ENCODE data around the gene FHOD3.
"Not testable (repeated sequence)": the region's sequence is repeated elsewhere in the genome, so short reads cannot be mapped to it uniquely, and the experiment has no call there.

FHOD3 gene

GRCh38 chr18:36798738-36799473 is 501.4 kb downstream of the FHOD3 start:
- DNase-seq = no peak
- in situ Hi-C loops (cut with MboI; ENCODE audit: low pct_unique_long_range_greater_than_20kb, low sequenced_read_pairs) = no loop called here

- in situ Hi-C loops (cut with MboI; ENCODE audit: low pct_unique_long_range_greater_than_20kb, low sequenced_read_pairs) = no loop called here
- DNase-seq = no peak
These were observed 507.6 kb downstream of the FHOD3 start for GRCh38 chr18:36805105-36805504.

- in situ Hi-C loops (cut with MboI; ENCODE audit: low pct_unique_long_range_greater_than_20kb, low sequenced_read_pairs) = no loop called here
- DNase-seq = no peak
These were observed 511.2 kb downstream of the FHOD3 start for GRCh38 chr18:36808681-36809080.

GRCh38 chr18:36809590-36810381 is 512.3 kb downstream of the FHOD3 start:
- in situ Hi-C loops (cut with MboI; ENCODE audit: low pct_unique_long_range_greater_than_20kb, low sequenced_read_pairs) = no loop called here
- DNase-seq = peak; percentile 47

GRCh38 chr18:36811430-36811829 is 513.9 kb downstream of the FHOD3 start:
- no peak for DNase-seq
- in situ Hi-C loops (cut with MboI; ENCODE audit: low pct_unique_long_range_greater_than_20kb, low sequenced_read_pairs) = no loop called here

GRCh38 chr18:36811955-36812354 is 514.4 kb downstream of the FHOD3 start:
- in situ Hi-C loops (cut with MboI; ENCODE audit: low pct_unique_long_range_greater_than_20kb, low sequenced_read_pairs) = no loop called here
- DNase-seq = no peak

- DNase-seq = no peak
- in situ Hi-C loops (cut with MboI; ENCODE audit: low pct_unique_long_range_greater_than_20kb, low sequenced_read_pairs) = no loop called here
These were observed 515.2 kb downstream of the FHOD3 start for GRCh38 chr18:36812678-36813077.

- no peak for DNase-seq
- in situ Hi-C loops (cut with MboI; ENCODE audit: low pct_unique_long_range_greater_than_20kb, low sequenced_read_pairs) = no loop called here
These were observed 515.7 kb downstream of the FHOD3 start for GRCh38 chr18:36813101-36813775.

- in situ Hi-C loops (cut with MboI; ENCODE audit: low pct_unique_long_range_greater_than_20kb, low sequenced_read_pairs) = no loop called here
- DNase-seq = no peak
These were observed 516.3 kb downstream of the FHOD3 start for GRCh38 chr18:36813824-36814223.

GRCh38 chr18:36814994-36815393 is 517.5 kb downstream of the FHOD3 start:
- DNase-seq = no peak
- in situ Hi-C loops (cut with MboI; ENCODE audit: low pct_unique_long_range_greater_than_20kb, low sequenced_read_pairs) = no loop called here

GRCh38 chr18:36816096-36816495 is 518.6 kb downstream of the FHOD3 start:
- in situ Hi-C loops (cut with MboI; ENCODE audit: low pct_unique_long_range_greater_than_20kb, low sequenced_read_pairs) = not testable (repeated sequence)

GRCh38 chr18:36817039-36817438 is 519.5 kb downstream of the FHOD3 start:
- no peak for DNase-seq
- in situ Hi-C loops (cut with MboI; ENCODE audit: low pct_unique_long_range_greater_than_20kb, low sequenced_read_pairs) = no loop called here

More at GRCh38 chr18:36816096-36816495, 518.6 kb downstream of the FHOD3 start:
- not testable (repeated sequence) for DNase-seq

GRCh38 chr18:36818652-36819051 is 521.1 kb downstream of the FHOD3 start:
- DNase-seq = no peak
- in situ Hi-C loops (cut with MboI; ENCODE audit: low pct_unique_long_range_greater_than_20kb, low sequenced_read_pairs) = no loop called here

GRCh38 chr18:36819621-36820020 is 522.1 kb downstream of the FHOD3 start:
- no peak for DNase-seq
- in situ Hi-C loops (cut with MboI; ENCODE audit: low pct_unique_long_range_greater_than_20kb, low sequenced_read_pairs) = no loop called here

- no peak for DNase-seq
- in situ Hi-C loops (cut with MboI; ENCODE audit: low pct_unique_long_range_greater_than_20kb, low sequenced_read_pairs) = no loop called here
These were observed 524.2 kb downstream of the FHOD3 start for GRCh38 chr18:36821681-36822080.

- in situ Hi-C loops (cut with MboI; ENCODE audit: low pct_unique_long_range_greater_than_20kb, low sequenced_read_pairs) = no loop called here
- no peak for DNase-seq
These were observed 528.0 kb downstream of the FHOD3 start for GRCh38 chr18:36825526-36825925.

- no peak for DNase-seq
- in situ Hi-C loops (cut with MboI; ENCODE audit: low pct_unique_long_range_greater_than_20kb, low sequenced_read_pairs) = no loop called here
These were observed 529.0 kb downstream of the FHOD3 start for GRCh38 chr18:36826556-36826955.

- no peak for DNase-seq
These were observed 530.7 kb downstream of the FHOD3 start for GRCh38 chr18:36828157-36828629.

GRCh38 chr18:36828630-36829361 is 531.3 kb downstream of the FHOD3 start, which contains the start of the genes KIAA1328 and TPGS2:
Gene KIAA1328, plus strand, starts transcription at chr18:36829127. Its CDS starts 12 bp downstream, at chr18:36829139.
Gene TPGS2, minus strand, starts transcription at chr18:36829002. Its CDS starts 235 bp downstream, at chr18:36828767.
- in situ Hi-C loops (cut with MboI; ENCODE audit: low pct_unique_long_range_greater_than_20kb, low sequenced_read_pairs) = no loop called here
- peak; percentile 95 for DNase-seq

More at GRCh38 chr18:36828157-36828629, 530.7 kb downstream of the FHOD3 start:
- in situ Hi-C loops (cut with MboI; ENCODE audit: low pct_unique_long_range_greater_than_20kb, low sequenced_read_pairs) = no loop called here

Data from KBM-7 (cell line).